A172 (cell line): Measurements from ENCODE around the gene TBCE. TPM values are rescaled to one million over a fixed set of nuclear protein-coding genes. Genes with fewer than 3 reads are reported as not detected.

Experiments used
- DNase-seq: peaks from one replicate; pipeline ENCODE4 v3.0.0-alpha.2; 2015; ENCODE audit warnings: low spot score
- total RNA-seq: library from RNA; depleted of rRNA; stranded (reverse); fragments of >200 nt; shearing (Covaris generic); gene quantifications from 2 replicates; pipeline ENCODE4 v1.2.3, GENCODE V29; 2014

Gene TBCE
- total RNA-seq, 1 experiment from 2014 or later = 58.3 TPM

DNA sequence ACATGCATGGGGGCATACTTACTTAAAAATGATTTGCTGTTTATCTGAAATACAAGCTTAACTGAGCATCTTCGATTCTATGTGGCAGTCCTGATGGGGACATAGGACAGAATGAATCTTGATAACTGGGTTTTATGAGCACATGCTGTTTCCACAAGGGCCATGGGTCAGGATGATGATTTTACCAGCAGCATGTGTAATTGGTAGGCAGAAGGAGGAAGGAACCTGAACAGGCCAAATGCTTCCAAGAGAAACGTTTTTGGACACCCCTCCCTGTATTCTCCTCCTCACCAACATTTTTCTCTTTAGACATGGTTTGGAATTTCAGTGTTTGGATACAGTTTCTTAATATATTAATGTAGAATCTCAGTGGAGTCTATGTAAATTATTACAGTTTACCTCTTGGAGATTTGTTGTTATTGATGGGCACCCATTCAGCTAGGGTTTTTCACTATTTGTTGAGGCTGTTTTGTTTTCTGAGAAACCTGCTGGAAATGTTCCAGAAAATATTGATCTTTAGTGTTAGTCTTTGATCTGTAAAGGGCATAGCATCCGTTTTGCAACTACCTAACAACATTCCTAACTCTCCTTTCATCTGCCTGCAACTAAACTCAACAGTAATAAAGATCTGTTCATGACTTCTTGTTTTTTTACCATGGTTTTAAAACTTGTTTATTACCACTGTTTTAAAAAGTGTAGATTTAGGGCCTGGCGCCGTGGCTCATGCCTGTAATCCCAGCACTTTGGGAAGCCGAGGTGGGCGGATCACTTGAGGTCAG, 42.0 kb downstream of the TBCE start:
- no peak for DNase-seq

DNA sequence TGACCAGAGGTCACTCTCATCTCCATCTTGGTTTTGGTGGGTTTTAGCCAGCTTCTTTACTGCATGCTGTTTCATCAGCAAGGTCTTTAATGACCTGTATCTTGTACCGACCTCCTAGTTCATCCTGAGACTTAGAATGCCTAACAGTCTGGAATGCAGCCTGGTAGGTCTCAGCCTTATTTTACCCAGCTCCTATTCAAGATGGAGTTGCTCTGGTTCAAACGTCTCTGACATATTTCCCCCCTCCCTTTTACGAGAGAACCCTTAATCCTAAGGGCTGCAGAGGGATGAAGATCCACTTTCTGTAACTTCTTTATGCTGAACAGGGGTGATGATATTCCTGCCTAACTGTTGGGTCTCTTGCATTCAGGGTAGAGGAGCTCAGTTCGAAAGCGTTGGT, 43.2 kb downstream of the TBCE start:
- DNase-seq = no peak

DNA sequence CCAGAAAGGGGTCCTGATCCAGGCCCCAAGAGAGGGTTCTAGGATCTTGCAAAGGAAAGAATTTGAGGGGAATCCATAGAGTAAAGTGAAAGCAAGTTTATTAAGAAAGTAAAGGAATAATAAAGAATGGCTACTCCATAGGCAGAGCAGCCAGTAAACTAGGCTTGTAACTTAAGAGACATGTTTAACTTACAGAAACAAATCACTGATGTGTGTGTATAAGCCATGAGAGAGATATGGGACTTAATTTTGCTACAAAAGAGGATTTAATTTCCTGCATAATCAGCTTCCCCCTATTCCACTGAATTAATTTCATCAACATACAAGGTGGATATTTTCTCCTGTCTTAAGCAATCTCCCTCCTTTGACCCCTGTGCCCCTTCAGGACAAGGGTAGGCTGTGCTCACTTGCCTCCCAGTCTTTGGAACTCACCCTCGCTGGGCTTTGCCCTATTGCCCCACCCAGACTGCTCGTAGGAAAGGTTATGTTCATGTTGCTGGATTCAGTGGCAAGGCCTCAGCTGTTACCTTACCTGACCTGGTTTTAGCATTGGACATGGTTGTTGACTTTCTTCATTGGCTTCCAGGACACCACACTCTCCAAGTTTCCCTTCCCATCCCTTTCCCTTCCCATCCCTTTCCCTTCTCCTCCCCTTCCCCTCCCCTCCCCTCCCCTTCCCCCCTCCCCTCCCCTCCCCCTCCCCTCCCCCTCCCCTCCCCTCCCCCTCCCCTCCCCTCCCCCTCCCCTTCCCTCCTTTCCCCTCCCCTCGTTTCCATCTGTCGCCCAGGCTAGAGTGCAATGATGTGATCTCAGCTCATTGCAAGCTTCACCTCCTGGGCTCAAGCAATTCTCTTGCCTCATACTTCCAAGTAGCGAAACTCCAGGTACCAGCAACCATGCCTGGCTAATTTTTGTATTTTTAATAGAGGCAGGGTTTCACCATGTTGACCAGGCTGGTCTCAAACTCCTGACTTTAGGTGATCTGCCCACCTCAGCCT, 44.6 kb downstream of the TBCE start:
- DNase-seq = peak; percentile 35

DNA sequence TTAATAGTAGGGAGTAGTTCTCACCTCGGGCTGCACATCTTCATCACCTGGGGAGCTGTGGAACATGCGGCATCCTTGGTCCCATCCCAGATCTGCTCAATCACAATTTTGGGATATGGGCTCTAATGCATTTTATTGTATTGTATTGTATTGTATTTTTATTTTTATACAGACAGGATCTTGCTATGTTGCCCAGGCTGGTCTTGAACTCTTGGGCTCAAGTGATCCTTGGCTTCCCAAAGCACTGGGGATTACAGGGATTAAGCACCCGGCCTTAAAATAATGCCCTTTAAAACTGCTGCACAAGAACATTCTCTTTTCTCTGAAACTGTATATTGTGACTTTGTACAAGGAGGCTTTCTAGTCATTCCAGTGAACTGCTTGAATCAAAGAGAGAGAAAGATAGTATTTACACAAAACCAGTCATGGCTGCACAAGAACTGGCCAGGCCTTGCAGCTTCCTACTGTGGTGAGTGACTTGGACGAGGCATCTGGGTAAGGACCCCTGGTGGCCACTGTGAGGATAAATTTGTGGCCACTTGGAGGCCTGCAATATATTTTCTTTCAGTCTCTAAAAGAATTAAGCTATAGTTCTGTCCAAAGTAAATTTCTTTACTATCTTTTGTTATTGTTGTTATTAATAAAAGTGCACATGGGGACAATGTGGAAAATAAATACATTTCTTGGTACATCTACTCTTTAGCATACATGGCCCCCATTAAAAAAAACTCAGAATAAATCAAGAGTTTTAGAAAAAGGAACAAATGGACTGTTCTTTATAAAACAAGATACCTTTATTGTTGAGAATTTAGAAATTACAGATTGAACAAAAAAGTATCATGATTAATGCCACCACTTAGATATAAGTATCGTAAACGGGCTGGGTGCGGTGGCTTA, 48.0 kb downstream of the TBCE start:
- DNase-seq = peak; percentile 78

DNA sequence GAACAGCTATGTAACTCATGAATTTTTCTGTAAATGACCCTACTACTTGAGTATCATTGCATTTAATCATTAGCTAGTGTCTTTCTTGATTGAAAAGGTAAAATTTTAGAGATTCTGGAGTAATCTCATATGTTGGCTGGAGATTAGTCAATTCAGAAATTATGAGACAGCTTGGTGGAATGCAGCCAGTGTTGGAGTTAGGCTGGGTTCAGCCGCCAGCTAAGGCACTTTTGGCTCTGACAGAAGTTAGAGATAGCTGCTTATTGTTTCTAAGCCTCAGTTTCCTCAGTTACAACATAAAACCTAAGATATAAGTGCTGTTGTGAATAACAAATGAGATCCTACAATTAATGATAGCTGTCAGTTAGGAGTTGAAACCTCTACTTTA, 49.4 kb downstream of the TBCE start:
- DNase-seq = no peak

DNA sequence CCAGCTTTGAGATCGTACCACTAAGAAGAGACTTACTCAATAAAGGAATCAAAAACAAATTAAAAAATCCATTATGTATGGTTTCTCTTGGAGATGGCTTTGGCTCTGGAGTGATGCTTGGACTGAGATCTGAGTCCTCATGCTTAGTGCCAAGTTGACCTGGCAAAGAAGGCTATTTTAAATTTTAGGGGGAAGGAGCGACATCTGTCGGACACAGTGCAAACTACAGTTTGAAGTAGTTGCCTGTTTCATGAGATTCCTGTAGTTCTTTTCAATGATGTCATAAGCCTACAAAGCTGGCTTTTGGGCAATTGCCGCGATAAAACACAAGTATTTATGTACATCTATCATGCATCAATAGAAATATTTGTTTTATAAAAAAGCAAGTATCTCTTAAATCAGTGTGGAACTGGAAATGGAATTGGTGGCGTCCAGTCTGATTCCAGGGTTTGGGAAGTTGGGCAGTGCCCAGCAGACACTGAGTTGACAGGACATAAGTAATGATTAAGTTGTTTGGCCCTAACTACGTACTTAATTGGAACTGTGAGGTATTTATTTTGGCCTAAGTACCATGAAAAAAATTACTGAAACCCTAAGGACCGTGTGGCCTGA, 50.0 kb downstream of the TBCE start:
- DNase-seq = peak; percentile 86

DNA sequence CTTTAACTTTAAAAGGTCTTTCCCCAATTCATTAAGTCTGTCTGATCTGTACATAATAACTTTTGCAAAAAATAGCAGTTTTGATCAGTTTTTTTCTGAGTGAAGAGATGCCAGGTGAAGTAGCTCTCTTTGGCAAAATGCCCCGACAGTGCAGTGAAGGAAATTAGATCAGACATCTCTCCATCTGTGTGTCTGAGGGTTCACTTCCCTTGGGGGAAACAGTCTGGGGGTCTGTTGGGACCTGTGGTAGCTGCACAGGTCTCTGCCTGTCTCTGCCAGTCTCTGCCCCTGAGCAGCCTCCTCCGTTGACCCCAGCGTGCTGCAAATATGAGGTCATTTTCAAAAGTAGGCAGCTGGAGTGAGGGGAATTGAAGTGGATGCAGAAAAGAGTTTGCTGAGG, 54.5 kb downstream of the TBCE start:
- no peak for DNase-seq

DNA sequence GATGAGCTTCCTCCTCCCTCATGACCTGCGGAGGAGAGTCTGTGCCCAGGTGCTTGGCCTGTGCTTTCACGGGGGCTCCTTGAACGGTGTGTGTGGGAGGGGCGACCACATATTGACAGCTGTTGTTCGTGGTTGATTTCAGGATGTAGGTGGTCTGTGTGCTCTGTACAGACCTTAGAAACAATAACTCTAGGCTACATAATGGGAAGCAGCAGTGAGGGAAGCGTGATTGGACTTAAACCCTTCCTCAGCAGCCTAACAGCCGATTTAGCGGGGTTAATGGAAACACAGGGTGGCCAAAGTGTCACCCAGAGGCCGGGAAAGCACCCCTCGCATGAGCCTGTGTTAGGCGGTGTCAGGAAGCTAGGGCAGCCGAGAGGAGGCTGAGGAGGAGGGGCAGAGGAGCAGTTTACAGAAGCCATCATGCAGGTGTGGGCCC, 56.0 kb downstream of the TBCE start:
- DNase-seq = no peak

DNA sequence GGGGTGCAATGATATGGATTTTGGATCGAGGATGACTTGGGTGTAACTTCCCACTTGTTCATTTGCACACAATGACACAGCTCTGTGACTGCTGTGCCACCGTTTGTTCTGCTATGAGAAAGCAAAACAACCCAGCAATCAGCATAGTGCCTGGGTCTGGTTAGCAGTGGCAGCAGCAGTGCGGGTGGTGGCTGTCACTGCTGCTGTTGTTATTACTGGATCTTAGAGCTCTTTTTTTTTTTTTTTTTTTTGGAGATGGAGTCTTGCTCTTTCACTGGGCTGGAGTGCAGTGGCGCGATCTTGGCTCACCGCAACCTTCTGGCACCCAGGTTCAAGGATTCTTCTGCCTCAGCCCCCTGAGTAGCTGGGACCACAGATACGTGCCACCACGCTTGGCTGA, 56.9 kb downstream of the TBCE start:
- DNase-seq = no peak

DNA sequence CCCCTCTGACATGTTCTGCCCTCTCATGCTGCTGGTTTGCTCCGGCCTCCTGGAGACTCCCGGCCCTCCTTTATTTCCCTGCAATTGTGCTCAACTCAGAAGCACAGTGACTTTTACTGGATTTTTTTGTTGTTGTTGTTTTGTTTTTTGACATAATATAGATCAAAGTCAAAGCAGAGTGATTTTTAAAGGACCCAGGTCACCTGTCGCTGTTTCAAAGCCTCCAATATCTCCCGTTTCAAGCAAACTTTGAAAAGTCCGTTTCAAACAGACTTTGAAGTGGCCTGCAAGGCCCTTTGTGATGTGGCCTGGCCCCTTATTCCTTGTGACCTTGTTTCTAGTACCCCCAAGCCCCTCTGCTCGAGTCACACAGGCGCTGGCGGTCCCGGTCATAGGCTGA, 58.1 kb downstream of the TBCE start:
- DNase-seq = no peak

DNA sequence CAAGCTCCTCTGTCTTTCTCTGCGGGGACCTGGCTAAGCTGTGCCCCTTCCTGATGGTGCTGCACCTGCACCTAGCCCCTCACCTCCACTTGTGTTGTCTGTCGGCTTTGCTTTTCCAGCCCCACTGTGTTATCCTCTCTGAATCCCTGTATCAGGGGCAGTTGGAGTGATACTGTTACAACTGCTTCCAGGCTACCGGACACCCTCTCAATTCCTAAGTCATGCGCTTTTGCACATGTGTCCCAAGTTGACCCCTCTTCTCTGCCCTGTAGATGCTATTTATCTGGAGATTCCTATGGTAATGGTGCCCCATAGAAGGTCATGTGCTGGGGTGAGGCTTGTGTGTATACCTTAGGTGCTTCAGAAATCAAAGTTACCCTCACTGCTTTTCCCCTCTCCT, 58.9 kb downstream of the TBCE start:
- no peak for DNase-seq

DNA sequence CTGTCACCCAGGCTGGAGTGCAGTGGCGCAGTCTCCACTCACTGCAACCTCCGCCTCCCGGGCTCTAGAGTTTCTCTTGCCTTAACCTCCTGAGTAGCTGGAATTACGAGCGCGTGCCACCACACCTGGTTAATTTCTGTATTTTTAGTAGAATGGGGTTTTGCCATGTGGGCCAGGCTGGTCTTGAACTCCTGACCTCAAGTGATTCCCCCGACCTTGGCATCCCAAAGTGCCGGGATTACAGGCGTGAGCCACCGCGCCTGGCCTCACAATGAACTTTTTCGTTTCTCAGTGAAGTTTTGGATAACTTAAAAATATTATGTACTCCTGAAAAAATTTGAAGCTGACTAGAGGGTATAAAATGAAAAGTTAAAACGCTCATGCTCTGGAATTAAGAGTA, 59.5 kb downstream of the TBCE start:
- DNase-seq = no peak

DNA sequence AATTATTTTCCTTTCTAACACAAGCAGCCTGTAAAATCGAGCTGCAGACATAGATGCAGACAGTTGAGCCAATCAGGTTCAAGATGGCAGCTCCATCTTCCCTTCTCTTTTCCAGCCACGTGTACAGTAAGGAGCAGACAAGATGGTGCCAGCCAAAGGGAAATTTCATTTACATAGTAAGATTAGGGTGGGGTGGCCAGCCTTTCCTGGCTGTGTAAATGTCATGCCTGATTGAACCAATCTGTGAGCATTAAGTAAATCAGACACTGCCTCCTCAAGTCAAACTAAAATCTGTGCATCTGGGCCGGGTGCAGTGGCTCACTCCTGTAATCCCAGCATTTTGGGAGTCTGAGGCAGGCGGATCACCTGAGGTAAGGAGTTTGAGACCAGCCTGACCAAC, 60.2 kb downstream of the TBCE start:
- no peak for DNase-seq

DNA sequence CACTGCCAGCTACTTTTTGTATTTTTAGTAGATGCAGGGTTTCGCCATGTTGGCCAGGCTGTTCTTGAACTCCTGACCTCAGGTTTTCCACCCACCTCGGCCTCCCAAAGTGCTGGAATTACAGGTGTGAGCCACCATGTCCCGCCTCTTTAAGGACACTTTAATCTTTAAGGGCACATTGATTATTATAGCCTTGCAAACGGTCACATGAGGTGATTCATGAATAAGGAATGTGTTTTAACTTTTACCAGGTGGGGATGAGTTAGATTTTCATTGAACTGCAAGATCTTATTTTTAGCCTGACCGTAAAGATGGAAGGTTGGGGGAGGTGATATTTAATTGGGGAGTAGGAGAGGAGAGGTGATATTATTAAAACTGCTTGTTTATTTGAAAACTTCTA, 61.9 kb downstream of the TBCE start:
- no peak for DNase-seq

DNA sequence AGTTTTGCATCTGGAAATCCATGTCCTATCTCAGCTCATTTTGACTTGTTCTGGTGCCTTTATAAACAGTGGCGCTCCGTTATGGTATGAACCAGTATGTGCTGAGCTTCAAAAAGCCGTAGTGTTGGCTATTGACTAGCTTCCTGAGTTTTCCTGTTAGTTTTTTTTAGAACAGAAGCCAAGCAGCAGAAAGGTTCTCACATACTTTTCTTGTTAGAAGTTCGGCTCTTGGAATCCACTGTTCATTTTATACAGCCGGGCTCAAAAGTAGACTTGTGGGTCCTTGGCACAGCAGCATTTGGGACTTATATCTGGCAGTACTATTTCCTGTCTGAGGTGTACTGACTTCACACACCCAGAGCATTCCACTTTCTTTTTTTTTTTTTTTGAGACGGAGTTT, 63.8 kb downstream of the TBCE start:
- DNase-seq = no peak

DNA sequence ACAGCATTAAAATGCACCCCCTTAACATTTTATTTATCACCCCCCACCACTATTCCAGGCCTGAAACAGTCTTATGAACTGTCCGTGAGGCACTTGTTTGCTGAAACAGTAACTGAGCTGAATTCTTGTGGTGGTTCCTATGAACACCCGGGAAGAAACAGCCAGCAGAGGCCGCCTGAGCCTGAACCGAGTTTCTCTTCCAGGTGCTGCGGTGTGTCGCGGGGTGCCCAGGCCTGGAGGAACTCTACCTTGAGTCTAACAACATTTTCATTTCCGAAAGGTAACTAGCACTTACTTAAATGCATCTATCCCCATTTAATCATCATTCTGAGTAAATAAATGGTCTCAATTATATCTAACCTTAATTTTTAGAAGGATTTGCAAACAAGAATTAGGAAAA, 66.8 kb downstream of the TBCE start:
- DNase-seq = no peak

DNA sequence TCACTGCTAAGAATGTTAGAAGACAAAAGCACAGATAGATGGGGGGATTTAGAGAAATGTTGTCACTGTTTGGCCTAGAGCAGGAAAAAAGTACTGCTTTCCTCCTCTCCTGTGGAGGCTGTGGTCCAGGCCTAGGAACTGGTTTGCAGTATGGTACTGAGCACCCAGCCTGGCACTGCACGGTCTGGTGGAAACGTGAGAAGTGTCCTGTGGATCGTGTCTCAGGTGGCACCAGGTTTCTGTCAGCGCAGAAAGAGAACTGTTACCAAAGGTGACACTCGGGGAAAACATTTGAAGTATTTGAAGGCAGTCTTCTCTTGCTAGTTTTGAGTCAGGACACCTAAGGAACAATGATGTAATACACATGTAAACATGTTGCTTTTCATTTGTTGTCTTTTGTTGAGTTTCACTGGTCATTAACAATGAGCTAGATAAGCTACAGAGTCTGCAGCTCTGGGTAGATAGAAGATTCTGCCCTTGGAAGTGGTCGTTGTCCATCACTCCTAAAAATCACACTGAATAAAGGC, 74.0 kb downstream of the TBCE start:
- no peak for DNase-seq

DNA sequence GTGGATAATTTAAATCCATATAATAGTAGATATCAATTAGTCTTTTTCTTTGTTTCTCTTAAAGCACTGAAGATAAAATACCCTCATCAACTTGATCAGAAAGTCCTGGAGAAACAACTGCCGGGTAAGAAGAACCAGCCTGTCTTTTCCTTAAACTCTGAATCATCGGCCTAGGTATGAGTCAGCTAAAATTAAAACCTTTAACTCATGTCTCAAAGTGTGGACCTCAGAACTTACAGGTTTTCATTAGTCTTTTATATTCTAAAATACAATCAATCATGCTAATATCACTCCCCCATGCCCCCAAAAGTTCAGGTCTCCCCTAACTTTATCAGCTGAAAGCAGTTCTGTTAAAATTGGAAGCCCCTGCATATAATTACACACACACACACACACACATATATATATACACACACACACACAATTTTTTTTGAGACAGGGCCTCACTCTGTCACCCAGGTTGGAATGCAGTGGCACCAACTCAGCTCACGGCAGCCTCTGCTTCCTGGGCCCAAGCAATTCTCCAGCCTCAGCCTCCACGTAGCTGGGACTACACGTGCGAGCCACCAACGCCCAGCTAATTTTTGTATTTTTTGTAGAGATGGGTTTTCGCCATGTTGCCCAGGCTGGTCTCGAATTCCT, 75.7 kb downstream of the TBCE start:
- DNase-seq = peak; percentile 81

DNA sequence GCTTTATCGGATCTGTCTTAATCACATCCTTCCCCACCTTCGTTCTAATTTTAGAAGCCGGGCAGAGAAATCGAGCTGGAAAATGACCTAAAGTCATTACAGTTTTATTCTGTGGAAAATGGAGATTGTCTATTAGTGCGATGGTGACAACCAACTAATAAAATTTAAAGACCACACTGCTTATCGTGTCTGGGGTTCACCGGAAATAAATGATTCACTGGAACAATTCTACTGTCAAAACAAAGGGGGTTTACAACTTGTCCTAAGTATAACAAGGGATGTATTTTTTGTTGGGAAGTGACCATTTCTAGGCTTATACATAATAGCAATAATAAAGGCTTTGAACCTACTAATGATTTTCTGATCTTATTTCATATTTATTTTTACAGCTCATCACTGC, 81.4 kb downstream of the TBCE start:
- no peak for DNase-seq

DNA sequence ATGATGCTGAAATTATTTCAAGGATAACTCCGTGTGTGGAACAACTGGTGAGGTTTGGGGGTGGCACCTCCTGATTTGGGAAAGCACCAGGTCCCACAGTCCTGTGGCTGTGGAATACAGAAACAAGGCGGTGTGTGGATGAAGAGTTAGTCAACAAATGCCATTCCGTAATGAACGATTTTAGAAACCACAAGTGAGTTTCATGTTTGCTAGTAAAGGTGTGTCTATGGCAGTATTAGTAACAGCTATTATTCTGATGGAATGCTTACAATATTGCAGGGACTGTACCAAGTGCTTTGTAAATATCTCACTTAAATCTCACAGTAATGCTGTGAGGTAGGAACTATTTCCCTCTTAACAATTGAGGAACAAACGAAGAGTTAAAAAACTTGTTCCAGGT, 83.2 kb downstream of the TBCE start:
- DNase-seq = no peak
